T-helper 2 cell treated with Interferon-gamma antibody and Interleukin-4, amounts not matched to agents 5 μg/mL and 100 μg/mL, for 36 hours (primary cell): ENCODE measurements around the gene NOS1AP.

Experiments
- DNase-seq: peaks from one replicate; pipeline ENCODE4 v3.0.0; 2021; ENCODE audit warnings: low spot score
- H3K27ac Mint-ChIP-seq: one replicate; pipeline ENCODE4 v1.8.0; 2021; ENCODE audit warnings: mild to moderate bottlenecking, mixed read lengths
- H3K27me3 Mint-ChIP-seq: one replicate; pipeline ENCODE4 v1.8.0; 2021; ENCODE audit warnings: low read depth, mixed read lengths
- H3K36me3 Mint-ChIP-seq: one replicate; pipeline ENCODE4 v1.8.0; 2021; ENCODE audit warnings: low read depth, mixed read lengths
- H3K4me1 Mint-ChIP-seq: one replicate; pipeline ENCODE4 v1.8.0; 2021; ENCODE audit warnings: low read depth, mixed read lengths
- H3K4me3 Mint-ChIP-seq: one replicate; pipeline ENCODE4 v1.8.0; 2022; ENCODE audit warnings: mild to moderate bottlenecking, moderate library complexity, mixed read lengths
- H3K9me3 Mint-ChIP-seq: one replicate; pipeline ENCODE4 v1.8.0; 2021; ENCODE audit warnings: mixed read lengths

NOS1AP gene

DNA sequence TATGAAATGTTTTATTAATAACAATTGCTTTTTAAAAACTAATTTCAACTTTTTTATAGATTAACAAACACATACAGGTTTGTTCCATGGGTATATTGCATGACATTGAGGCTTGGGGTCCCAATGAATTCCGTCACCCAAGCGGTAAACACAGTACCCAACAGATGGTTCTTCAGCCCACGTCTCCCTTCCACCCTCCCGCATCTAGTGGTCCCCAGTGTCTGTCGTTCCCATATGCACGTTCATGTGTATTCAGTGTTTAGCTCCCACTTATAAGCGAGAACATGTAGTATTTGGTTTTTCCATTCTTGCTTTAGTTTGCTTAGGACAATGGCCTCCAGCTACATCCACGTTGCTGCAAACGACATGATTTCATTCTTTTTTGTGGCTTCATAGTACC, 48.6 kb downstream of the NOS1AP start:
- Mint-ChIP-seq H3K9me3 (no peaks in the 10 kb centered on the region), H3K27ac (no peak overlapping the region), H3K27me3 (peaks cover 9% of the 10 kb centered on the region), H3K4me1 (peaks cover 2% of the 10 kb centered on the region), H3K36me3 (no peaks in the 10 kb centered on the region), H3K4me3 (no peak overlapping the region)
- DNase-seq = no peak

DNA sequence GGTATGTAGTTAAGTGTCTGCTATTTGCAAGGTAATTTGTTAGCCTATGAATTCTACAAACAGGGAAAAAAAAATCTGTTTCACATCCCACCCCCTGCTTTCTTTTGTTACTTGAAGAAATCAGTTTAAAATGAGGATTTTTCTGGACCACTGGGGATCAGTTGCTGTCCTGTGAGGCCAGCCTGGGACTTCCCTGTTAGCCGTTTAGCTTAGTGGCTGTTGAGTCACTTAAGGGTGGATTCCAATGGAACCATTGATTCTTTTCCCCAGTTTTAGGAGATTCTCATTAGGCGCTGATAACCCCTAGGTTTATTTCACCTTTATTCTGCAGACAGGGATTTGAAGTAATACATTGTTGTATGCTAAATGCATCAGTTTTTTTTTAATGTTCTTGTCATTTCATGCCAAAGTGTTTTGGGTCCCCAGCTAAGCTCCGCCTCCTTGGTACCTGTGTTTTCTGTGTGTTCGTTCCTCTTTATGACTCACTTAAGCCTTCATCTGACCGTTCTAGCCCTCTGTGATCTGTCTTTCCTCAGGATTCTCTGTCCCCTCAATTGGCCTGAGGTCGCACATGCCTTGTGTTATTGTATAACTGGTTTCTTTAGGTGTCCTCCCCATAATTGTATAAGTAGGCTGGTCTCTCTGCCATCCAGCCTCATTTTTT, 59.3 kb downstream of the NOS1AP start:
- Mint-ChIP-seq H3K4me3 (no peak overlapping the region), H3K9me3 (no peaks in the 10 kb centered on the region), H3K27me3 (peaks cover 24% of the 10 kb centered on the region), H3K4me1 (no peaks in the 10 kb centered on the region), H3K27ac (no peak overlapping the region), H3K36me3 (no peaks in the 10 kb centered on the region)
- DNase-seq = no peak

DNA sequence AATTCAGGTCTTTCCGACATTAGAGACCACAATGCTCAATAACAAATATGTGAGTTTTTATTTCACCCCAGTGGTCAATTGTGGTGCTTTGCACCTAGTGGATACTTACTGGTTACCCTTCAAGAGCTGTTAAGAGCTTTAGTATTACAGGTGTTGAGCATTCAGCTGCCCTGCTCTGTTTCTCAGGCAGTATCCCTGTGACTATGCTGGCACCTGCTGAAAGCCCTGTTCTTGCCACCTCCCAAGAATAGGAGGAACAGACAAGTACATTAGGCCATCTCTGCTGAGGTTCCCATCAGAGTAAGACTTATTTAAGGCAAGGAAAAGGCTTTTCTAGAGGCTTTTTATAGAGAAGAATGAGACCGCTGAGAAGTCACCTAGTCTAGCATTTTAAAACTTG, 60.8 kb downstream of the NOS1AP start:
- Mint-ChIP-seq H3K27ac (no peak overlapping the region), H3K9me3 (no peaks in the 10 kb centered on the region), H3K4me3 (no peak overlapping the region), H3K4me1 (no peaks in the 10 kb centered on the region), H3K27me3 (peaks cover 27% of the 10 kb centered on the region), H3K36me3 (no peaks in the 10 kb centered on the region)
- no peak for DNase-seq

DNA sequence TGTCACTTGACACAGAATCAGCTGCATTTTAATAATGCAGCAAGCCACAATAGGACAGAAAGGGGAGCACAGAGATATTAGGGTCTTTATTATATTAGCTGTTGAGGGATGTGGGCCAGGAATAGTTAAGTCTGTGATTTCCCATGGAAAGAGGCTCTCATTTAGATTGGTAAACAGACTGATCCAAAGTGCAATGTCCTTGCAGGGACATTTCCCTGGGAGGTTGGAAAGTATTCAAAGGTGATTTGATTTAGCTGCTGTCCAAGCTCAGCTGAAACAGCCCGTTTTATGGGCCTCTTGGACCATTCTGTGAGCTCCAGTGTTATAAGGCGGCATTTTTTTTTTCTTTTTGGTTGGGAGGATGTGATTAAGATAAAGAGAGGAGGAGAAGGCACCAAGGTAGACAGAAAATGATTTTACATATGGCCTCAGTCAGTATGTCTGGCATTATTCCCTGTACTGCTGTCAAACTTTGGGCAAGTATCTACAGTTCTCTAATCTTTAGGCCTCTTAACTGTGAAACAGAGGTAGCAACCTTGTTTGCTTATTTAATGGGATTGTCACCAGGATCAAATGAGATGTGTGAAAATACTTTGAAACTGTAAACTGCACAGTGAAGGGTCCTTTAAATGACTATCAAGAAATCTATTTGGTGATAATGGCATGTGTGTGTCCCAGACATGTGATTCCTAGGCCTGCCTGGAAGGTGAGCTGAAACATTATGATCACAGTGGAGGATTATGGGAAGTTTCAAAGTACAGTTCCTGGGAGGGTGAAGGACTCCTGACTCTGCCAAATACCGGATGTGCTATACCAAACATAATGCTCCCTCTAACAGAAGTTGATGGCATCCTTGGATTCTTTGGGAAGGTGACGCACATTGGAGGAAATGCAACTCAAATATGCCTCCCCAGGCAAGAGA, 62.2 kb downstream of the NOS1AP start:
- no peak overlapping the region for H3K27ac Mint-ChIP-seq
- no peaks in the 10 kb centered on the region for H3K4me1 Mint-ChIP-seq
- no peak overlapping the region for H3K4me3 Mint-ChIP-seq
- DNase-seq = no peak
- no peaks in the 10 kb centered on the region for H3K9me3 Mint-ChIP-seq
- no peaks in the 10 kb centered on the region for H3K36me3 Mint-ChIP-seq
- H3K27me3 Mint-ChIP-seq = peaks cover 30% of the 10 kb centered on the region

DNA sequence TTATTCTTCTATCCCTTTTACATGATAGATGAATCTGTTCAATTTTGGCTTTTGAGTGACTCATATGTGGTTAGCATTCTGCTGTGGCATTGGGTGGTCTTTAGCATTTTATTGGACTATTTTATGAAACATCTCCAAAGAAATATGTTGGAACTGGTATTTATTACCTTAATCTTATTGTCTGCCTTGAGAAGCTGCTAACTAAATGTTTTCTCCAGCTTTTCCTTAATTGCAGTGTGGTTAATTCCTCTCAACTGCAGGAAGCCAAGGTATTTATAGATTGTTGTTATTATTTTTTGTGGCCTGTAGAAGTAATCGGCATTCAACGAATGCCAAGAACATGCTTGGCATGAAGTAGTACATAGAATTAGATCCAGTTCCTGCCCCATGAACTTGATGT, 64.1 kb downstream of the NOS1AP start:
- no peak for DNase-seq
- H3K4me3 Mint-ChIP-seq = no peak overlapping the region
- H3K27me3 Mint-ChIP-seq = peaks cover 29% of the 10 kb centered on the region
- no peaks in the 10 kb centered on the region for H3K9me3 Mint-ChIP-seq
- H3K4me1 Mint-ChIP-seq = no peaks in the 10 kb centered on the region
- H3K27ac Mint-ChIP-seq = no peak overlapping the region
- no peaks in the 10 kb centered on the region for H3K36me3 Mint-ChIP-seq

DNA sequence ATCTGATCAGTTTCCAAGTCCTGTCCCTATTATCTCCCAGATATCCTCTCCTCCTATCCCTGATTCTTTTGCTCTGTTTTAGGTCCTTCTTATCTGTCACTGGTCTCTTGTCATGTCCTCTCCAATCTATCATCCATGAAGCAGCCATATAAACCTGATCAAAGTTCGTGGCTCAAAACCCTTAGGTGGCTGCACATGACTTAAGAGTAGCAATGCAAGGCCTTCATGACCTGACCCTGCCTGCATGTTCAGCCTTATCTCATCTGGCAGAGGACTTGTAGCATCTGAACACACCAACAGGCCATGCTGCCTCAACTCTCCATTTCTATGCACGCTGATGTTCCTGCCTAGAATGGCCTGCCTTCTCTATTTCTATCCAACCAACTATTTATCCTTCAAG, 65.2 kb downstream of the NOS1AP start:
- no peak for DNase-seq
- Mint-ChIP-seq H3K27ac (no peak overlapping the region), H3K4me3 (no peak overlapping the region), H3K9me3 (no peaks in the 10 kb centered on the region), H3K4me1 (no peaks in the 10 kb centered on the region), H3K36me3 (no peaks in the 10 kb centered on the region), H3K27me3 (peaks cover 21% of the 10 kb centered on the region)

DNA sequence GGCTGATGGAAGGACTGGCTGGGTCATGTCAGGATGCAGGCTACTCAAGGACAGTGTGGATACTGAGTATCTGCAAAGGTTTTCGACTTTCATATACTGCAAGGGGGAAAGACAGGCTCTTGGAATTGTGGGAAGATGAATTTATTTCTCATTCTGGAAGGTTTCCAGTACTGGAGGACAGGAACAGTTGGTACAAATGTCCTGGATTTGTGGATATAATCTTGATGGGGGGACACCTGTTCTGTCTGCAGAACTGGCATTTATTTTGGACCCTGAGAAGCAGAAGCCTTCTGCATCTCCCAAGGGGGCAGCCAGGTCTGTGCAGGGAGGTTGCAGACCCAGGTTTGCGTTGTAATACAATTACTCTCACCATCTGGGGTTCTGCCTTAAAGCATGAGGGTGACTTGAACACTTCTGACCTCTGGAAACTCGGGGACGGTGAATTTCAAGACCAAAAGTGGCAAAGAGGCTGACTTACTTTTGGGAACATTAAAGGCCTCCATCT, 65.8 kb downstream of the NOS1AP start:
- H3K36me3 Mint-ChIP-seq = no peaks in the 10 kb centered on the region
- peaks cover 21% of the 10 kb centered on the region for H3K27me3 Mint-ChIP-seq
- H3K9me3 Mint-ChIP-seq = no peaks in the 10 kb centered on the region
- H3K4me1 Mint-ChIP-seq = no peaks in the 10 kb centered on the region
- DNase-seq = no peak
- H3K4me3 Mint-ChIP-seq = no peak overlapping the region
- no peak overlapping the region for H3K27ac Mint-ChIP-seq

DNA sequence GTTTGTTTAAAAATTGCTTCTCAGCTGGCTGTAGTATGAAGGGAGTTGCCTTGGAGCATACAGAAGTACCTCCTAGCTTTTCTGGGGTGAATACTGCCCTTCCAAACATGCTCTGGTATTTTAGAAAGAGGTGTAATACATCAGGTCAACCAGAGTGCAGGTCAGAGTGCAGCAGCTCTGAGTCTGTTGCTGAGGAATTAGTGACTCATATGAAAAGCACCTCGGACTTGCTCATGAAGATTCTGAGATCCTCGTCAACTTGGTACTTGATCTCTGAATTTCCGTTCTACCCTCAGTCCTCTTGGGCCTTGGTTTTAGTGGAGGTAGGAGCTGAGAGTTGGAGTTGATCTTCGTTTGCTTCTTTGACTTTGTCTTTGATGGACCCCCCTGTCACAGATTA, 67.3 kb downstream of the NOS1AP start:
- H3K36me3 Mint-ChIP-seq = no peaks in the 10 kb centered on the region
- H3K9me3 Mint-ChIP-seq = no peaks in the 10 kb centered on the region
- no peak overlapping the region for H3K4me3 Mint-ChIP-seq
- no peak overlapping the region for H3K27ac Mint-ChIP-seq
- no peak for DNase-seq
- peaks cover 22% of the 10 kb centered on the region for H3K27me3 Mint-ChIP-seq
- H3K4me1 Mint-ChIP-seq = no peaks in the 10 kb centered on the region

DNA sequence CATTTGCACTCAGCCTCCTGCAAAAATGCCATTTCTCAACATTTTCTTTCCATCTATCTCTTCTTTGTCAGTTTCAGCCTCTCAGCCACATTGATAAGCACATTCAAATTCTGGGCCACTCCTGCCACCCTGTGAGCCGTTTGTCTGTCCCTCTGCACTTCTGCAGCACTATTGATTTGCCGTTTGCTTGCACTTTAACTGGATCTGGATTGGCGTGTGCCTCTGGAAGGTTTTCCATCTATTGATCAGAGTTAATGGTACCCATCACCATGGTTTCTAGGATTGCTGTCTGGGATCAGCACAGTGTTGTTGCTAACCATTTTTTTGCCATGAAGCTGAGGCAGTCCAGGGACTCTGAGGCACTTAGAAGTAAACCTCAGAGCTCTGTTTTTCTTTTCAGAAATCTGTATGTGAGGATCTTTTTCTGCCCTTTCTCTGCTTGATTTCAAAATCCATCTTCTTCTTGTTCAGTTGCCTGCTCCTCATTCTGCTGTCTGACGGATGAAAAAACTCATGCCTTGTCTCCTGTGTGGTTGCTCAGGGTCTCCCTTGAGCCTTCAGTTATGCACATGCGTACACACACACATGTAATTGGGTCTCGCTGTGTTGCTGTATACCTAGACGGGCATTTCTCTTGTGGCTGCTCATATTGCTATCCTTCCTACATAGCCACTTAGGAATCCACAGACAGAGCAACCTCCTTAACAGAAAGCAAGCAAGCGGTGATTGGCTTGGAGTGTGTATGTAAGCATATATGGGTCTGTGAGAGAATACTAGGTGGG, 67.9 kb downstream of the NOS1AP start:
- no peak for DNase-seq
- Mint-ChIP-seq H3K9me3 (no peaks in the 10 kb centered on the region), H3K4me3 (no peak overlapping the region), H3K36me3 (no peaks in the 10 kb centered on the region), H3K4me1 (no peaks in the 10 kb centered on the region), H3K27ac (no peak overlapping the region), H3K27me3 (peaks cover 26% of the 10 kb centered on the region)

DNA sequence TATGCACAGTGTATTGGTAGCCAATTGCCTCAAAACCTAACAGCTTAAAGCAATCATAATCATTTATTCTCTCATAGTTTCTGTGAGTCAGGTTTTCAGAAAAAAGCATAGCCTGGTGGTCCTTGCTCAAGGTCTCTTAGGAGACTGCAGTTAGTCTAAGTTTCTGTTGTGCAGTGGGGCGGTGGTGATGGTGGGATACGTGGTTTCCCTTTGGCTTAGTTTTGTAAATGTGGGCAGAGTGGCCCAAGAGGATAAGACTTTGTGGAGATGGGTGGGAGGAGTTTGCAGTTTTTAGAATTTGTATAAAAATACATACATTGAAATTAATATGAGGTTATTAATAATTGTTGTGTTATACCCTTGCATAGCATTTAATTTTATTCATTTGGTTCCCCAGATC, 68.6 kb downstream of the NOS1AP start:
- no peak for DNase-seq
- Mint-ChIP-seq H3K27me3 (peaks cover 24% of the 10 kb centered on the region), H3K4me1 (no peaks in the 10 kb centered on the region), H3K36me3 (no peaks in the 10 kb centered on the region), H3K9me3 (no peaks in the 10 kb centered on the region), H3K4me3 (no peak overlapping the region), H3K27ac (no peak overlapping the region)

DNA sequence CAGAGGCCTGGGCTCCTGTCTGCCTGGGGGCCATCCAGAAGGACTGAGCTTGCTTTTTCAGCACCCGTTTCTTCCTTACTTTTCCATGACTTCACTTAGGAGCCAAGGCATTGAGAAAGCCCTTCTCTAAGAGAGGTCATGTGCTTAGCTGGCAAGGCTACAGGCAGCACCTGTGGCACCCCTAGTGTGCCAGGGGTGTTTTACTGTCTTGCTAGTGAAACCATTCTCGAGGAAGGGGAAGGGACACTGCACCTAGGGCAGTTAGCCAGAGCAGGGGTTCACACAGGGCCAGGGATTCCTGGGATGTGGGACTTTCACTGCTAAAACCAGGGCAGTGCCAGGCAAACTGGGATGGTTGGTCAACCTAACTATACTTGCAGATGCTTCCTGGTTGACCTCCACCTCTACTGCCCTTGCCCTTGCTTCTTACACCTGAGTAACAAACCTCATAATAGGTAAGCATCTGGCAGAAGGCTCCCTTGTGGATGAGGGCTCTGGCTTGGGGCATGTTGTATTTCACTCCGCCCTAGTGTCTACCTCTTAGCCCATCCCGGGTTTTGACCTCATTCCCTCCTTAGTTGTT, 69.2 kb downstream of the NOS1AP start:
- no peak overlapping the region for H3K27ac Mint-ChIP-seq
- H3K4me3 Mint-ChIP-seq = no peak overlapping the region
- H3K27me3 Mint-ChIP-seq = peaks cover 24% of the 10 kb centered on the region
- H3K4me1 Mint-ChIP-seq = no peaks in the 10 kb centered on the region
- no peaks in the 10 kb centered on the region for H3K9me3 Mint-ChIP-seq
- no peak for DNase-seq
- H3K36me3 Mint-ChIP-seq = no peaks in the 10 kb centered on the region

DNA sequence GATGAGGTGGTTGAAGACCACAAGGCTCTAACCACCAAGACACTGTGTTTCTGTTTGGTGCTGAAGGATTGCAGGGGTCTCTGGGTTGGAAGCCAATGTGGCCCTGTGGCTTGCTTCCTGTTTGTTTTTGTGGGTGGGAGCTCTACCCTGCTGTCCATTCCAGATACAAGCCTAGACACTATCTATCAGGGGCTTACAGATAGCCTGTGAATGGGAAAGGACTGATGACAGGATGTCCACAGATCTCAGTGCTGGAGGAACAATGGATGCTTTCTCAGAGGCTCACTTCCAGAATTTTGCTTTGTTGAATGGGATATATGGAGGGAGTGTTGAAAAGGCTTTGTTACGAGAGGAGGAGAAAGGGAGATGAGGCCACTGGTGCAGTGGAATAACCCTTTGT, 69.7 kb downstream of the NOS1AP start:
- Mint-ChIP-seq H3K27ac (no peak overlapping the region), H3K4me1 (no peaks in the 10 kb centered on the region), H3K36me3 (no peaks in the 10 kb centered on the region), H3K4me3 (no peak overlapping the region), H3K27me3 (peaks cover 24% of the 10 kb centered on the region), H3K9me3 (no peaks in the 10 kb centered on the region)
- DNase-seq = no peak

DNA sequence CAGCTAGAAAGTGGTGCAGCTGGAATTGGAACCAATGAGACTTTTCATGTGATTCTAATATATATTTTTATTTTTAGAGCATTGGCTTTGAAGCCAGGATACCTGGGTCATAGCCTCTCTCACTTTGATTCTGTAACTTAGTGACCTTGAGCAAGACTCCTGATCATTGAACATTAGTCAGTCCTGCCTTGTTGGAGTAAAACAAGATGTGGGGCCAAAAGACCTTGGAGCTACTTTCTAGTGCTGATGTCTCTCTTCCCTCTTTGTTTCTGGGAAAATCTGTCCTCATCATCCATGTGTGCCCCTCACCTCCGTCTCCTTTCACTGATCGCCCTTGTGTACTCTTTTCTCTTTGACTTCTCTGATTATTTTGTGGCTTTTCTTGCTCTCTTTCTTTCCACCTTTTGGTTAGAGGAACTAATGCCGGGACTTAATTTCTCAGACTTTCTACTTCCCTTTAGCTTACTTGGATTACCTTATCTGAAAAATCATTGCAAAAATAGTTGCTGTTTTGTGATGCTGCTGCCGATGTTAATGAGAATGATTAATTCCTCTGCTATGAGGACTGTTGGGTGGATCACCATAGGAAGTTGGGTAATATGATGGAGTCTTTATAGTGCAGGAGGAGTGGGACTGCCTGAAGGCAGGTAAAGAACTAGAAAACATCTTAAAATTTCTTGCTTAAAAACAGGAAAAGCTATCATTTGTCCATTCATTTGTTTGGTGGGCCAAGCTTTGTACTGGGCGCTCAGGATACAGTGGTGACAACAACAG, 72.0 kb downstream of the NOS1AP start:
- DNase-seq = no peak
- Mint-ChIP-seq H3K9me3 (no peaks in the 10 kb centered on the region), H3K27ac (no peak overlapping the region), H3K4me1 (no peaks in the 10 kb centered on the region), H3K27me3 (peaks cover 18% of the 10 kb centered on the region), H3K36me3 (no peaks in the 10 kb centered on the region), H3K4me3 (no peak overlapping the region)
